Fibroblast of pulmonary artery (primary cell): ENCODE results near the gene WDR88.

Experiments
- DNase-seq: peaks from one replicate; pipeline ENCODE4 v3.0.0-alpha.2; 2010; ENCODE audit warnings: low read depth
- H3K4me3 ChIP-seq: replicated peaks from 2 replicates; pipeline ENCODE4 v1.5.1; 2011; ENCODE audit warnings: low read depth, mild to moderate bottlenecking, control low read depth, low read length, moderate library complexity
- TF ChIP-seq, protein P1 (sequence below): IDR thresholded peaks from 2 replicates; pipeline ENCODE4 v1.5.1; 2011; ENCODE audit warnings: mild to moderate bottlenecking, control low read depth, low read length, inconsistent platforms; ENCODE audit errors: missing control alignments

The WDR88 gene

DNA sequence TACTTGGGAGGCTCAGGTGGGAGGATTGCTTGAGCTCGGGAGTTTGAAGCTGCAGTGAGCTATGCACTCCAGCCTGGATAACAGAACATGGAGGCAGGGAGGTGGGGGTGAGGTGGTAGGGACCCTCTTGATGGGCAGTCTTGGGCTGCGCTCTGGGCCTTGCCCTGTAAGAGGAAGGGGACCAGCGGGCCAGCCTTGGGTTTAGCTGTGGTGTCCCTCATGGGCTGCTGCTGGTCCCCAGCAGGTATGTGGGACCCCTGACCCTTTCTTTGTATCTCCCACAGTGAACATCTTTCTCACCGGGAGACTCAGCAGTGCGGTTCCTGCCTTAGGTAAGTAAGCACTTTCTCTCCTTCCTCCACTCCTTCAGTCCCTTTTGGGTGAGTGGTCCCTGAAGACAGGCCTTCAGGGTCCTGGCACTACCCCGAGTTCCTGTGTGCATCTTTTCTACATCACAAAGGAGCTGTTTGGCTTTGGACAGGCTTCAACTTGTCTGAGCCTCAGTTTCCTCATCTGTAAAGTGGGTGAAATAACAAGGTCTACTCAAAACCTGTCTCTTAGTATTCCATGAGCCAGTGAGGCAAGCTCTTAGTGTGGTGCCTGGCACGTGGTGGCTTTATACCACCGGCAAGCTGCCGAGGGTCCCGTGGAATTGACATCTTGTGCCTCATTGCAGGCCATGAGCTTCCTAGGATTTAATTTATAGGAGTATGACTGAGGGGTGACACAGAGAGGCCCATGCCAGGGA, 64.7 kb downstream of the WDR88 start:
- H3K4me3 ChIP-seq, result no peak overlapping the region
- DNase-seq, result no peak
- TF ChIP-seq, protein P1, sequence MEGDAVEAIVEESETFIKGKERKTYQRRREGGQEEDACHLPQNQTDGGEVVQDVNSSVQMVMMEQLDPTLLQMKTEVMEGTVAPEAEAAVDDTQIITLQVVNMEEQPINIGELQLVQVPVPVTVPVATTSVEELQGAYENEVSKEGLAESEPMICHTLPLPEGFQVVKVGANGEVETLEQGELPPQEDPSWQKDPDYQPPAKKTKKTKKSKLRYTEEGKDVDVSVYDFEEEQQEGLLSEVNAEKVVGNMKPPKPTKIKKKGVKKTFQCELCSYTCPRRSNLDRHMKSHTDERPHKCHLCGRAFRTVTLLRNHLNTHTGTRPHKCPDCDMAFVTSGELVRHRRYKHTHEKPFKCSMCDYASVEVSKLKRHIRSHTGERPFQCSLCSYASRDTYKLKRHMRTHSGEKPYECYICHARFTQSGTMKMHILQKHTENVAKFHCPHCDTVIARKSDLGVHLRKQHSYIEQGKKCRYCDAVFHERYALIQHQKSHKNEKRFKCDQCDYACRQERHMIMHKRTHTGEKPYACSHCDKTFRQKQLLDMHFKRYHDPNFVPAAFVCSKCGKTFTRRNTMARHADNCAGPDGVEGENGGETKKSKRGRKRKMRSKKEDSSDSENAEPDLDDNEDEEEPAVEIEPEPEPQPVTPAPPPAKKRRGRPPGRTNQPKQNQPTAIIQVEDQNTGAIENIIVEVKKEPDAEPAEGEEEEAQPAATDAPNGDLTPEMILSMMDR, result no peak

DNA sequence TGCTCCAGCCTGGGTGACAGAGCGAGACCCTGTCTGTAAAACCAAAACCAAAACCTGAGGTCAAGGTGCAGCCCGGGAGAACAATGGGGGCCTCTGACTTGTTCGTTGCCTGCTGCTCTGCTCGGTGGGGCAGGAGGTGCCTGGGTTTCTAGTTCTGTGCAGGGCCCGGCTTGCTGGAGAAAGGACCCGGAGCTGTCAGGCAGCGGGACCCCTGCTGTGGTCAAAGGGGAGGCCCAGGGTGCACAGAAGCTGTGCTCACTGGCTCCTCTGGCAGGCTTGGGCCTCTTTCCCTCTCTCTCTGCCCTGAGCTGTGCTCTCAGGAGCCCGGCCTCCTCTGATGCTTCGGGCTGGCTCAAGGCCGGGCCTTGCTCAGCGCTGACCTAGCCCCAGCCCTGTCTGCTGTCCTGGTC, 65.7 kb downstream of the WDR88 start:
- DNase-seq, result no peak
- TF ChIP-seq, protein P1, result no peak

DNA sequence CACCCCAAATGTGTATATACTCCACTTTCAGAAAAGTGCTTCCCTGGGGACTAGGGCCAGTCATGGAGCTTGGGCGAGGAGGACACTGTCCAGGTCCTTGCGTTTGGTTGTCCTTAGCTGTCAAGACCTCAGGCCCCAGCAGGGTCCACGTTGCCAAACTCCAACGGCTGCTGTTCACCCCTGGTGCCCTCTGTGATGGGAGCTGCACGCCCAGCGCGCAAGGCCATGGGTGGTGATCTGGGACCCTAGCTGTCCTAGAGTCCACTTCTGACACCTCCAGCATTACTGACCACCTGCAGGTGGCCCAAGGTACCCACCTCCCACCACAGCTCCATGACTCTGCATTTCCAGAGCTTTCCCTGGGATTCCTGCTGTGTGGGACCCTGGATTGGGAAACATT, 66.3 kb downstream of the WDR88 start:
- DNase-seq, result no peak
- H3K4me3 ChIP-seq, result no peak overlapping the region
- TF ChIP-seq, protein P1, result no peak

More for the DNA sequence above, 65.7 kb downstream of the WDR88 start:
- H3K4me3 ChIP-seq, result no peak overlapping the region

DNA sequence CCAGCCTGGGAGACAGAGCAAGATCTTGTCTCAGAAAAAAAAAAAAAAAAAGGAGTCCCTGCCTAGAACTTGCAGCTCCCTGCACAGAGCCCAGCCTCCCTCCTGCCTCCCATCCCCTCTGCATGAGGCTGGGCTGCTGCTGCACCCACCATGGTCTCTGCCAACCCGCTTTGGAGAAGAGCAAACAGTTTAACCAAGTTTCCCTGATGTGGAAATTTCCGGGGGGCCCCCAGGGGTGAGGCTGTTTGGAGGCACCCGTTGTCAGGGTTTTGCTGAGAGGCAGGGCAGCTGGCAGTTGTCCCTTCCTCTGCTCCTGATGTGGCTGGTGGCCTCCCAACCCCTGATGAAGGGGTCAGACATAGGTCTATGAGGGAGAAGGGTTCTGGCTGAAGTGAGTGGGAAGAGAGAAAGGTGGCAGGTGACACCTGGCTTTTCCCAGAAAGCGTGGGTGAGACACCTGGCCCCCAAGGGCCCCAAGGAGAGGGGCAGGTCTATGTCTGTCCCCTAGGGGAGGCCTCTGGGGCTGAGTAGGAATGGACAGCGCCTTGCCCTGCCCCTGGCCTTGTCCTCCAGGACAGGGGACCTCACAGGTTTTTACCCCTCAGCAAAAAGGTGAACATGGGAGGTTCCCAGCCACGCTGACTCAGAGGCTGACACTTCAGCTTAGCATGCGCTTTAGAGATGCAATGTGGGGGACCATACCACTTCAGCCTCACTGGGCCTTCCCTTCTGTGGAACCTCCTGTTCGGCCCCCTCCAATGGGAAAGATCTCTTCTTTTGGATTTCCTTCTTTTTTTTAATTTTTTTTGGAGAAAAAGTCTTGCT, 67.7 kb downstream of the WDR88 start:
- no peak overlapping the region for H3K4me3 ChIP-seq
- TF ChIP-seq, protein P1, result no peak
- no peak for DNase-seq

DNA sequence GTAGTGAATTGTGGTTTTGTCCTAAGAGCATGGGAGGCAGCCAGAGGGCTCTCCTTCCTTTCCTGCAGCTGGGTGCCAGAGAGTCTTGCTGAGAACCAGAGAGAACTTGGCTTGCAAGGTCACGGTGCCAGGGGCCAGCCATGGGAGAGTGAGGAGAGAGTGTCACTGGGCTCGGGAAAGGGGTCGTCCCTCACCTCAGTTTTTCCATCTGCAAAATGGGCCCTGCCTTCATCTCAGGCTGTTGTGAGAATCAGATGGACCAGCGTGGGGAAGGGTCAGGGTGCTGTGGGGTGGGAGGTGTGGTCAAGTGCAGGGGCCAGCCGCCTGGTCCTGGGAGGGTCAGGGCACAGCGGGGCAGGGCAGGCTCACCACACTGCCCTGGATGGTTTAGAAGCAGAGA, 69.6 kb downstream of the WDR88 start:
- DNase-seq, result no peak
- TF ChIP-seq, protein P1, result no peak
- H3K4me3 ChIP-seq, result no peak overlapping the region

DNA sequence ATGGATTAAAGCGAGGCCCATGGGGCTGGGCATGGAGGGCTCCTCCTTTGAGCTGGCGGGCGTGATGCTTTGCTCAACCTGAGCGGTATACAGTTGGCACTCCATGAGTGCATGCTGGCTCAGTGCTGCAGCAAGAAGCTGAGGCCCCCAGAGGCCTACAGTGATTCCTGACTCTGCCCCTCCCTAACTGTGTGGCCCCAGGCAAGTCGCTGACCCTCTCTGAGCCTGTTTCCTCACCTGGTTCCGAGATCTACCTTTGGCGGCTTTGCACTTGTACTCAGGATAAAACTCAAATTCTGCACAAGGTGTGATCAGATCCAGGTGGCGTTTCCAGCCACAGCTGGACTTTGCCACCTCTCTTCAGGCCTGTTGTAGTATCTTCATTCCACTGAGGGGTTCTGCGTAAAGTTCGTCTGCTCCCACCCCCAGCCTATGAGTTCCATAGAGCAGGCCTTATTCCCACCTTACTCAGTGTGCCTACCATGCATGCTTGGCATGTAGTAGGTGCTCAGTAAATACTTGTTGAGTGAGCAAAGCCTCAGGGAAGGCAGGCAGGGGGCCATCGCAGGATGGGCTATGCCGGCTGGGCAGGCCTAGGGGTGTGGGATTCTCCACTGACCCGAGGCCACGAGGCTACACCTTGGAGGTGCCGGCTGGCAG, 70.1 kb downstream of the WDR88 start:
- H3K4me3 ChIP-seq, result no peak overlapping the region
- TF ChIP-seq, protein P1, result no peak
- DNase-seq, result no peak
